ENCODE measurements around the gene PRKCG.

DNA sequence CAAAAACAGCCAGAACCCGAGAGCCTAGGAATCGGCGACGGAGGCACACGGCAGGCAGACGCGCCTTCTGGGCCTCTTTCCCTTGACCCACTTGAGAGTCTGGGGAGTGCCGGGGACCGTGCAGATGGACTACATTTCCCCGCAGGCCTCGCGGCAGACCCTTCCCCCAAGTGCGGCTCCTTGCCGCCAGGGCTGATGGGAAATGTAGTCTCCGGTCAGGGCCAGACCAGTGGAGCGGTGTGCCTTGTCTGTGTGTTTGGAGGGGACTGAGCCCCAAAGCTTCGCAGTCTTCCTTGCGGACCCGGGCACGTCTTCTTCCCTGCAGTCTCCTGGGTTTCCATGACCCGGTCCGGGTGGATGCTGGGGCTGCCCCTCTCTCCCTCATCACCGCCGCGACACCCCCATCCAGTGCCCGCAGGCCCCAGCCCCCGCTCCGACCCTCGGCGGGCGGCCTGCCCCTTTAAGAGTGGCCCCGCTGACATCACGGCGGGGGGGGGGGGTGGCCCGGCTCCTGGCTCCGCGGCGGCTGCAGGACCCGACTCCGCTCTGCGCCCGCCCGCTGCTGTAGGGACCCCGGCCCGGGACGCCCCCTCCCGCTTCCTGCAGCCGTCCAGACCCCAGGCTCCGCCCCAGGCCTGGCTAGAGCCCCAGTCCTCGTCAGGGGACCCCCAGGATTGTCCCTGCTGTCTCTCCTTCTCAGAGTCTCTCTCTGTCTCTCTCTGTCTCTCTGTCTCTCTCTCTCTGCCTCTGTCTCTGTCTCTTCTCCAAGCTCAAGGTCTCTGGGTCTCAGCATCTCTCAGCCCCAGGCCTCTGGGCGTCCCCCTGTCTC lies 26.3 kb downstream of the PRKCG start:
- TF ChIP-seq EZH2 (IDR thresholded peaks at IDR 0.05; ENCODE audit: insufficient read depth, poor library complexity, severe bottlenecking) (peak; percentile 97), EZH2phosphoT487 (IDR thresholded peaks at IDR 0.05; ENCODE audit: insufficient read depth, low read depth) (no peak; the same call in 1 of the 2 replicates)

Measured in GM23248 (cell line).